Measurements from ENCODE around the gene ZIC4.

GRCh38 chr3:147380387-147380951 is 25.9 kb downstream of the ZIC4 start:
- TF ChIP-seq REST (IDR thresholded peaks at IDR 0.05; ENCODE audit: insufficient read depth in 1 of 2, low read depth in 2 of 2, low read length in 2 of 2) (no peak), POLR2AphosphoS5 (IDR thresholded peaks at IDR 0.05; ENCODE audit: low read depth, low read length) (no peak), TAF1 (IDR thresholded peaks at IDR 0.05; ENCODE audit: borderline replicate concordance, insufficient read depth, low read length) (no peak), SIN3A (IDR thresholded peaks at IDR 0.05; ENCODE audit: borderline replicate concordance, insufficient read depth, low read length) (no peak), FOXP2 (optimal IDR thresholded peaks at IDR 0.05; ENCODE audit: borderline replicate concordance, extremely low read depth, extremely low read length, insufficient read depth) (no peak)
